HG03066 (cell line): ENCODE results near the gene RSAD2.
"Not testable (repeated sequence)": the region's sequence is repeated elsewhere in the genome, so short reads cannot be mapped to it uniquely, and the experiment has no call there.

Experiments
- ATAC-seq: cut with Tn5 transposase; IDR thresholded peaks from one replicate; pipeline ENCODE4 v1.9.1; 2021; ENCODE audit warnings: low read depth; ENCODE audit not compliant: unreplicated experiment

The RSAD2 gene

GRCh38 chr2:6924101-6924923 is 46.7 kb downstream of the RSAD2 start:
- no peak for ATAC-seq

- ATAC-seq = no peak
Measured at GRCh38 chr2:6924924-6925409, 47.4 kb downstream of the RSAD2 start.

- no peak for ATAC-seq
Measured at GRCh38 chr2:6926071-6926732, 48.6 kb downstream of the RSAD2 start.

- ATAC-seq = no peak
Measured at GRCh38 chr2:6927186-6927585, 49.6 kb downstream of the RSAD2 start.

- no peak for ATAC-seq
Measured at GRCh38 chr2:6927753-6928152, 50.2 kb downstream of the RSAD2 start.

GRCh38 chr2:6928452-6928851 is 50.9 kb downstream of the RSAD2 start:
- ATAC-seq = no peak

- ATAC-seq = no peak
Measured at GRCh38 chr2:6929196-6929819, 51.7 kb downstream of the RSAD2 start.

GRCh38 chr2:6930923-6931647 is 53.5 kb downstream of the RSAD2 start:
- no peak for ATAC-seq

GRCh38 chr2:6931753-6932152 is 54.2 kb downstream of the RSAD2 start:
- no peak for ATAC-seq

GRCh38 chr2:6932206-6932605 is 54.6 kb downstream of the RSAD2 start:
- no peak for ATAC-seq

- no peak for ATAC-seq
Measured at GRCh38 chr2:6932828-6933227, 55.3 kb downstream of the RSAD2 start.

- no peak for ATAC-seq
Measured at GRCh38 chr2:6933911-6934310, 56.3 kb downstream of the RSAD2 start.

GRCh38 chr2:6934345-6934744 is 56.8 kb downstream of the RSAD2 start:
- ATAC-seq = no peak

GRCh38 chr2:6934758-6935651 is 57.4 kb downstream of the RSAD2 start:
- ATAC-seq = no peak

- ATAC-seq = not testable (repeated sequence)
Measured at GRCh38 chr2:6935652-6936020, 58.1 kb downstream of the RSAD2 start.

GRCh38 chr2:6937157-6937556 is 59.6 kb downstream of the RSAD2 start:
- no peak for ATAC-seq

GRCh38 chr2:6937582-6937981 is 60.0 kb downstream of the RSAD2 start:
- ATAC-seq = no peak

- no peak for ATAC-seq
Measured at GRCh38 chr2:6939071-6939470, 61.5 kb downstream of the RSAD2 start.

- no peak for ATAC-seq
Measured at GRCh38 chr2:6940820-6941219, 63.2 kb downstream of the RSAD2 start.
